ENCODE data around the gene MIX23. TPM values are rescaled to one million over a fixed set of nuclear protein-coding genes. Genes with fewer than 3 reads are reported as not detected.

MIX23 gene
- total RNA-seq, 2 donors from 2014 or later, result 13.8 to 16.8 TPM

- H3K9me3 ChIP-seq, result no peaks in the 10 kb centered on the region
- WGBS, result 91% methylated on average over 3 of the region's 3 CpGs
- H3K36me3 ChIP-seq, result no peaks in the 10 kb centered on the region
- H3K4me1 ChIP-seq (replicated peaks), result no peaks in the 10 kb centered on the region
- intact Hi-C loops (cut with DNase I), result loop anchor here (10.0 kb wide), 1 partner anchor 100 kb away; the partner anchor contains the start of gene KPNA1
- no peak for DNase-seq (ENCODE audit: low spot score)
- H3K27ac ChIP-seq, result no peak overlapping the region
- TF ChIP-seq POLR2A (IDR thresholded peaks at IDR 0.05), result no peak
- no peak for TF ChIP-seq CTCF (IDR thresholded peaks at IDR 0.05)
- TF ChIP-seq POLR2AphosphoS5 (IDR thresholded peaks at IDR 0.05), result no peak
- H3K27me3 ChIP-seq (replicated peaks; ENCODE audit: insufficient read depth), result no peaks in the 10 kb centered on the region
- H3K4me3 ChIP-seq, result no peak overlapping the region
These were observed 31.4 kb upstream of the MIX23 start for GRCh38 chr3:122414391-122414790.

GRCh38 chr3:122410639-122411038, 27.6 kb upstream of the MIX23 start:
- Histone ChIP-seq H3K9me3 (no peaks in the 10 kb centered on the region), H3K4me3 (no peak overlapping the region), H3K27me3 (replicated peaks; ENCODE audit: insufficient read depth) (no peaks in the 10 kb centered on the region), H3K4me1 (replicated peaks) (no peaks in the 10 kb centered on the region), H3K27ac (no peak overlapping the region), H3K36me3 (no peaks in the 10 kb centered on the region)
- intact Hi-C loops (cut with DNase I), result loop anchor here (10.0 kb wide), 1 partner anchor 104 kb away; the partner anchor contains the start of gene KPNA1
- TF ChIP-seq POLR2AphosphoS5 (IDR thresholded peaks at IDR 0.05) (no peak), CTCF (IDR thresholded peaks at IDR 0.05) (no peak), POLR2A (IDR thresholded peaks at IDR 0.05) (no peak)
- WGBS, result 89% methylated on average over 6 of the region's 6 CpGs
- DNase-seq (ENCODE audit: low spot score), result no peak

DNA sequence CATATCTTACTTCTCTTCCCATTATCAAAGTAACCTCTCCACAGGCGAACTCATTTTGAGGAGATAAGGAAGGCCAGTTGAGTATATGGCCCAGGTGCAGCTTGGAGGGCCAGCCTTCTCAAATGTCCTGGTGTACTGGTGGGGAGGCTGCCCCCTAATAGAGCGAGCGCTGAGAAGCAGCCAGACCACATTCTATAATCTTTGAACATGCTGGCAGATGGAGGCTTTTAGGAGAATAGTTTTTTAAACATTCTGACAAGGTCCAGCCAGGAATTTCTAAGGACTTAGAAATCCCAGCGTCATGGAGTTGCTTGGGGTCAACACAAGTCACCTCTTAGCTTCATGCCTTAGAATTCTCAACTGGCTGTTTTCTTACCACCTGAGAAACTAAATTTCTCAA, 27.1 kb upstream of the MIX23 start:
- Histone ChIP-seq H3K9me3 (no peaks in the 10 kb centered on the region), H3K36me3 (no peaks in the 10 kb centered on the region), H3K27me3 (replicated peaks; ENCODE audit: insufficient read depth) (no peaks in the 10 kb centered on the region), H3K27ac (no peak overlapping the region), H3K4me1 (replicated peaks) (no peaks in the 10 kb centered on the region), H3K4me3 (no peak overlapping the region)
- intact Hi-C loops (cut with DNase I), result loop anchor here (10.0 kb wide), 1 partner anchor 105 kb away; the partner anchor contains the start of gene KPNA1
- TF ChIP-seq CTCF (IDR thresholded peaks at IDR 0.05) (no peak), POLR2A (IDR thresholded peaks at IDR 0.05) (no peak), POLR2AphosphoS5 (IDR thresholded peaks at IDR 0.05) (no peak)
- WGBS, result 89% methylated on average over 4 of the region's 4 CpGs
- no peak for DNase-seq (ENCODE audit: low spot score)

DNA sequence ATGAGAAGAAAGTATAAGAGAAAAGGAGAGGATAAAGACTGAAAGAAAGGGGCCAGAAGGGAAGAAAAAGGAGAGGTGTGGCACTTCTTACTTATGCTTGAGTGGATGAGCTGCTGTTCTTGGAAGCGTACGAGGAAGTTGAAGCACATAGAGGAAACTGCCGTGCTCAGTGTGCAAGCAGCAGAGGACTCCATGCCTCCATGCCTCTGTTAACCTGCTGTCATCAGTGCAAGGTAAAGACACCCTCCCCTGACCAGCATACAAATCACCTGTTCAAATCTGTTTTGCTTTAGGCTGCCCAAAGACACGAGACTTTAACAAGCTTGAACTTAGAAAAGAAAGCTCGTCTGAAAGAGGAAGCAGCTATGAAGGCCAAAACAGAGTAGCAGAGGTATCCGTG, 26.4 kb upstream of the MIX23 start:
- Histone ChIP-seq H3K4me3 (no peak overlapping the region), H3K36me3 (no peaks in the 10 kb centered on the region), H3K27me3 (replicated peaks; ENCODE audit: insufficient read depth) (no peaks in the 10 kb centered on the region), H3K9me3 (no peaks in the 10 kb centered on the region), H3K27ac (no peak overlapping the region), H3K4me1 (replicated peaks) (no peaks in the 10 kb centered on the region)
- WGBS, result 75% methylated on average over 6 of the region's 6 CpGs
- intact Hi-C loops (cut with DNase I), result no loop called here
- DNase-seq (ENCODE audit: low spot score), result no peak
- no peak for TF ChIP-seq POLR2A (IDR thresholded peaks at IDR 0.05)
- TF ChIP-seq POLR2AphosphoS5 (IDR thresholded peaks at IDR 0.05), result no peak
- TF ChIP-seq CTCF (IDR thresholded peaks at IDR 0.05), result no peak

GRCh38 chr3:122407946-122408345, 24.9 kb upstream of the MIX23 start:
- H3K27me3 ChIP-seq (replicated peaks; ENCODE audit: insufficient read depth), result no peaks in the 10 kb centered on the region
- TF ChIP-seq CTCF (IDR thresholded peaks at IDR 0.05) (no peak), POLR2AphosphoS5 (IDR thresholded peaks at IDR 0.05) (no peak), POLR2A (IDR thresholded peaks at IDR 0.05) (no peak)

More at GRCh38 chr3:122407946-122408345, 24.9 kb upstream of the MIX23 start:
- Histone ChIP-seq H3K4me3 (no peak overlapping the region), H3K4me1 (replicated peaks) (no peaks in the 10 kb centered on the region), H3K27ac (no peak overlapping the region), H3K9me3 (no peaks in the 10 kb centered on the region), H3K36me3 (no peaks in the 10 kb centered on the region)
- no peak for DNase-seq (ENCODE audit: low spot score)
- WGBS, result 90% methylated on average over 1 of the region's 1 CpG
- intact Hi-C loops (cut with DNase I), result no loop called here
